ENCODE results near the gene CRYBG3.
A peak's percentile ranks its signal among the peaks of the same experiment; 100 is the strongest.

Gene CRYBG3

DNA sequence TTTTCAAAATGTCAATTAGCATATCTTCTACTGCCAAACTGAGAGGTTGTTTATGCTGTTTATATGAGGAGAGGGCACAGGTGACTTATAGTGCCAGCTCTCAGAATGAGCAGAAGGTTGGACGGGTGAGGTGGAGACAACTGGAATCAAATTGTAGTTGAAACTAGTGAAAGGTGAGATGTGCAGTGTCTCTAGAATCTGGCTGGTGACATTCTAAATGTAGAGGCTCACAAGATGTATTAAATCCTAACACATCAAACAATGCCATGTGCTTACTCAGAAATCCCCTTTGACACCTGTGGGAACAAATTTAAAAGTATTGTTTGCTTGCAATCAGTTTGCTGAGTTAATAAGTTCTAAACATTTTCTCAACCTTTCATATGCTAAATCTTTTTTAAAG, 40.8 kb downstream of the CRYBG3 start:
- no CpG with 5 or more reads among the region's 1 CpG for WGBS (ENCODE audit: extremely low coverage, insufficient coverage, insufficient read length)
- no peak overlapping the region for H3K18ac ChIP-seq (ENCODE audit: low read length)
- H2AK5ac ChIP-seq (ENCODE audit: low read length), result no peak overlapping the region
- no peaks in the 10 kb centered on the region for H3K27me3 ChIP-seq (ENCODE audit: insufficient read depth, low read length)
- H2BK5ac ChIP-seq (ENCODE audit: low read depth, low read length, poor library complexity), result no peak overlapping the region
- no peak overlapping the region for H4K91ac ChIP-seq (ENCODE audit: low read depth, low read length)
- H2BK120ac ChIP-seq (ENCODE audit: insufficient read depth, low read length, poor library complexity), result no peak overlapping the region
- H3K4me1 ChIP-seq (ENCODE audit: control insufficient read depth in 1 of 2, insufficient read depth in 2 of 2, low read length in 2 of 2), result no peaks in the 10 kb centered on the region
- no peaks in the 10 kb centered on the region for H3K9me3 ChIP-seq (ENCODE audit: insufficient read depth, low read depth, low read length)
- no peak overlapping the region for H3K9ac ChIP-seq (ENCODE audit: low read length)
- H3K27ac ChIP-seq (ENCODE audit: low read depth, low read length), result no peak overlapping the region
- H2BK12ac ChIP-seq (ENCODE audit: low read length), result no peak overlapping the region
- no peak overlapping the region for H3K4ac ChIP-seq (ENCODE audit: low read depth, low read length)
- H3K23ac ChIP-seq (ENCODE audit: low read length), result no peak overlapping the region
- no peak overlapping the region for H4K12ac ChIP-seq (ENCODE audit: low read depth, low read length)
- no peak overlapping the region for H4K8ac ChIP-seq (ENCODE audit: low read depth, low read length)
- H2AFZ ChIP-seq (ENCODE audit: insufficient read depth, low read length, poor library complexity), result no peak overlapping the region
- H3K4me2 ChIP-seq (ENCODE audit: low read length), result no peak overlapping the region
- no peaks in the 10 kb centered on the region for H3K36me3 ChIP-seq (ENCODE audit: control insufficient read depth in 1 of 2, insufficient read depth in 2 of 2, low read length in 2 of 2)
- no peak for DNase-seq
- H3K79me2 ChIP-seq (ENCODE audit: control insufficient read depth, insufficient read depth, low read length, poor library complexity), result no peaks in the 10 kb centered on the region
- H3K79me1 ChIP-seq (ENCODE audit: low read length), result no peaks in the 10 kb centered on the region
- no peak overlapping the region for H3K14ac ChIP-seq (ENCODE audit: low read length)
- no peak overlapping the region for H3K4me3 ChIP-seq (ENCODE audit: low read depth, low read length)

DNA sequence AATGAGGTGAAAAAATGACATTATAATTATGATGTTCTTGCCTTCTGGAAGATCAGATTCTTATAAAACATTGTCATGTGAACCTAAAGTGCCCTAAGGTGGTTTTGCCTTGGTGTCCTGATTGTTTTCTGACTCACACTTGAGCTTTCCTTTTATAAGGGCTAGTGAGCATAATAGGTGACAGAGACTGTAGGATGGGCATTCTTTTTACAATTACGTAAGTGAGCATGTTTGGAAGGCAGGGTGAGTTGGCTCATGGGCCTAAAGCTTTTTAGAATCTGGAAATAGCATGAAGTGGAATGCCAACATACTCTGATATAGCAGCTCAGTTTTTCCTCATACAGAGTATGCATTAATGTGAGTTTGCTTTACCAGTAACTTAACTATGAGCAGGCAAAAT, 41.2 kb downstream of the CRYBG3 start:
- Histone ChIP-seq H3K36me3 (ENCODE audit: control insufficient read depth in 1 of 2, insufficient read depth in 2 of 2, low read length in 2 of 2) (no peaks in the 10 kb centered on the region), H3K79me2 (ENCODE audit: control insufficient read depth, insufficient read depth, low read length, poor library complexity) (no peaks in the 10 kb centered on the region), H3K27me3 (ENCODE audit: insufficient read depth, low read length) (no peaks in the 10 kb centered on the region), H3K14ac (ENCODE audit: low read length) (no peak overlapping the region), H3K9me3 (ENCODE audit: insufficient read depth, low read depth, low read length) (no peaks in the 10 kb centered on the region), H2BK12ac (ENCODE audit: low read length) (no peak overlapping the region), H3K18ac (ENCODE audit: low read length) (no peak overlapping the region), H4K12ac (ENCODE audit: low read depth, low read length) (no peak overlapping the region), H2BK5ac (ENCODE audit: low read depth, low read length, poor library complexity) (no peak overlapping the region), H2BK120ac (ENCODE audit: insufficient read depth, low read length, poor library complexity) (no peak overlapping the region), H3K23ac (ENCODE audit: low read length) (no peak overlapping the region), H3K9ac (ENCODE audit: low read length) (no peak overlapping the region), H3K4me3 (ENCODE audit: low read depth, low read length) (no peak overlapping the region), H3K4me2 (ENCODE audit: low read length) (no peak overlapping the region), H2AFZ (ENCODE audit: insufficient read depth, low read length, poor library complexity) (no peak overlapping the region), H3K27ac (ENCODE audit: low read depth, low read length) (no peak overlapping the region), H3K4ac (ENCODE audit: low read depth, low read length) (no peak overlapping the region), H4K8ac (ENCODE audit: low read depth, low read length) (no peak overlapping the region), H3K4me1 (ENCODE audit: control insufficient read depth in 1 of 2, insufficient read depth in 2 of 2, low read length in 2 of 2) (no peaks in the 10 kb centered on the region), H4K91ac (ENCODE audit: low read depth, low read length) (no peak overlapping the region), H3K79me1 (ENCODE audit: low read length) (no peaks in the 10 kb centered on the region), H2AK5ac (ENCODE audit: low read length) (no peak overlapping the region)
- DNase-seq, result peak; percentile 55 to 84
- no CpG with 5 or more reads among the region's 1 CpG for WGBS (ENCODE audit: extremely low coverage, insufficient coverage, insufficient read length)

DNA sequence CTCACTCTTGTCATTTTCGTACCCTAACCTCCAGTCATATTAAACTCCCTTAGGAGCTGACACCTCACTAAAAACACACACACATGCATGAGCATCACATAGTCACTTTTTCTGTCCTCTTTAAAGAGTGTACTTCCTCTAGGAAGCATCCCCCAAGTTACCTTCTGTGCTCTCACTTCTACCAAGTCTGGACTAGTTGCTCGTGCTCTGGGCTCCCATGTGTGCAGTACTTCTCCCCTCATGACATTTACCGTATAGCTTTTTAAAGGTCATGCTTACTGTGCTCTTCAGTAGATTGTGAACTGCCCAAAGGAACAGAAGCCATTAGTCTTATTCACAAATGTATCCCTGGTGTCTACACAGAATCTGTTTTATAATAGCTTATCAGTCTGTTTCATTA, 42.0 kb downstream of the CRYBG3 start:
- H3K4ac ChIP-seq (ENCODE audit: low read depth, low read length), result no peak overlapping the region
- no peak overlapping the region for H3K4me2 ChIP-seq (ENCODE audit: low read length)
- no peak overlapping the region for H4K91ac ChIP-seq (ENCODE audit: low read depth, low read length)
- no peaks in the 10 kb centered on the region for H3K9me3 ChIP-seq (ENCODE audit: insufficient read depth, low read depth, low read length)
- H2BK120ac ChIP-seq (ENCODE audit: insufficient read depth, low read length, poor library complexity), result no peak overlapping the region
- H4K12ac ChIP-seq (ENCODE audit: low read depth, low read length), result no peak overlapping the region
- H4K8ac ChIP-seq (ENCODE audit: low read depth, low read length), result no peak overlapping the region
- no peak overlapping the region for H2BK12ac ChIP-seq (ENCODE audit: low read length)
- no peak overlapping the region for H3K27ac ChIP-seq (ENCODE audit: low read depth, low read length)
- H3K27me3 ChIP-seq (ENCODE audit: insufficient read depth, low read length), result no peaks in the 10 kb centered on the region
- no peaks in the 10 kb centered on the region for H3K36me3 ChIP-seq (ENCODE audit: control insufficient read depth in 1 of 2, insufficient read depth in 2 of 2, low read length in 2 of 2)
- H3K23ac ChIP-seq (ENCODE audit: low read length), result no peak overlapping the region
- no peak overlapping the region for H2BK5ac ChIP-seq (ENCODE audit: low read depth, low read length, poor library complexity)
- no peaks in the 10 kb centered on the region for H3K79me2 ChIP-seq (ENCODE audit: control insufficient read depth, insufficient read depth, low read length, poor library complexity)
- no peak for DNase-seq
- no CpG with 5 or more reads among the region's 3 CpGs for WGBS (ENCODE audit: extremely low coverage, insufficient coverage, insufficient read length)
- no peak overlapping the region for H2AFZ ChIP-seq (ENCODE audit: insufficient read depth, low read length, poor library complexity)
- H3K9ac ChIP-seq (ENCODE audit: low read length), result no peak overlapping the region
- no peak overlapping the region for H3K4me3 ChIP-seq (ENCODE audit: low read depth, low read length)
- no peaks in the 10 kb centered on the region for H3K79me1 ChIP-seq (ENCODE audit: low read length)
- no peaks in the 10 kb centered on the region for H3K4me1 ChIP-seq (ENCODE audit: control insufficient read depth in 1 of 2, insufficient read depth in 2 of 2, low read length in 2 of 2)
- H2AK5ac ChIP-seq (ENCODE audit: low read length), result no peak overlapping the region
- H3K14ac ChIP-seq (ENCODE audit: low read length), result no peak overlapping the region
- H3K18ac ChIP-seq (ENCODE audit: low read length), result no peak overlapping the region

DNA sequence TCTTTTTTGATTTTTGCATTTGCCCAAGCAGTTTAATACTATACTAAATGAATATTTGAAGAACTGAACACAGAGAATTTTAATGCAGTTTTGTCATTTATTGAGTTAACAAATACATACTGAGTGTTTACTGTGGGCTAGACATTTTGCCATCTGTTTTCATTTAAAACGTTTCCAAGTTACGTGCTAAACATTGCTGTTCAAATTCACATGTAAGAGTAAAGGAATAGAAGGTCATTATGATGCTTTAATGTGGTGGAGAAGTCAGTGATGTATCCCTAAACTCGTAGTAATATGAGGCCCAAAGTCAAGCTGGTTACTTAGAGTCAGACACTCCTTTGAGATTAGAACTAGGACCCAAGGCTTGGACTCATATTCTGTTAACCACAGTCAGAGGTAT, 49.4 kb downstream of the CRYBG3 start:
- no peaks in the 10 kb centered on the region for H3K79me1 ChIP-seq (ENCODE audit: low read length)
- H3K23ac ChIP-seq (ENCODE audit: low read length), result no peak overlapping the region
- H3K14ac ChIP-seq (ENCODE audit: low read length), result no peak overlapping the region
- H2AFZ ChIP-seq (ENCODE audit: insufficient read depth, low read length, poor library complexity), result no peak overlapping the region
- H3K27me3 ChIP-seq (ENCODE audit: insufficient read depth, low read length), result no peaks in the 10 kb centered on the region
- no peak overlapping the region for H3K4ac ChIP-seq (ENCODE audit: low read depth, low read length)
- no peak overlapping the region for H3K4me3 ChIP-seq (ENCODE audit: low read depth, low read length)
- H3K79me2 ChIP-seq (ENCODE audit: control insufficient read depth, insufficient read depth, low read length, poor library complexity), result no peaks in the 10 kb centered on the region
- H2BK120ac ChIP-seq (ENCODE audit: insufficient read depth, low read length, poor library complexity), result no peak overlapping the region
- DNase-seq, result no peak
- no peak overlapping the region for H3K9ac ChIP-seq (ENCODE audit: low read length)
- no peak overlapping the region for H4K91ac ChIP-seq (ENCODE audit: low read depth, low read length)
- H2AK5ac ChIP-seq (ENCODE audit: low read length), result no peak overlapping the region
- H3K27ac ChIP-seq (ENCODE audit: low read depth, low read length), result no peak overlapping the region
- H2BK12ac ChIP-seq (ENCODE audit: low read length), result no peak overlapping the region
- H3K36me3 ChIP-seq (ENCODE audit: control insufficient read depth in 1 of 2, insufficient read depth in 2 of 2, low read length in 2 of 2), result no peaks in the 10 kb centered on the region
- H4K8ac ChIP-seq (ENCODE audit: low read depth, low read length), result no peak overlapping the region
- WGBS (ENCODE audit: extremely low coverage, insufficient coverage, insufficient read length), result no CpG with 5 or more reads among the region's 3 CpGs
- no peak overlapping the region for H2BK5ac ChIP-seq (ENCODE audit: low read depth, low read length, poor library complexity)
- no peaks in the 10 kb centered on the region for H3K4me1 ChIP-seq (ENCODE audit: control insufficient read depth in 1 of 2, insufficient read depth in 2 of 2, low read length in 2 of 2)
- no peak overlapping the region for H3K4me2 ChIP-seq (ENCODE audit: low read length)
- no peaks in the 10 kb centered on the region for H3K9me3 ChIP-seq (ENCODE audit: insufficient read depth, low read depth, low read length)
- H4K12ac ChIP-seq (ENCODE audit: low read depth, low read length), result no peak overlapping the region
- H3K18ac ChIP-seq (ENCODE audit: low read length), result no peak overlapping the region

All from trophoblast cell (in vitro differentiated cells and primary cell).